Panc1 (cell line): ENCODE results near the gene XPNPEP3. TPM values are rescaled to one million over a fixed set of nuclear protein-coding genes. Genes with fewer than 3 reads are reported as not detected.
"Not testable (repeated sequence)": the region's sequence is repeated elsewhere in the genome, so short reads cannot be mapped to it uniquely, and the experiment has no call there.

Experiments used
- ATAC-seq: fragments of 200-7000 bp; cut with Tn5 transposase; 2 replicates; pipeline ENCODE4 v1.9.1; 2020; ENCODE audit warnings: mild to moderate bottlenecking, moderate library complexity
- BruUV-seq: library from RNA; stranded (reverse); fragments of 400-500 nt; replicated peaks from 2 replicates; lab custom pipeline; 2021; lab: Mats Ljungman, UMichigan
- CTCF ChIA-PET: fragments of 300-600 bp; sonication (Branson Sonifier 250); formaldehyde crosslinking; loops from one replicate; lab custom pipeline; 2022; ENCODE audit warnings: antibody characterized with exemption; lab: Charles Lee
- POLR2A ChIA-PET: fragments of 300-600 bp; sonication (Branson Sonifier 250); formaldehyde crosslinking; loops from one replicate; lab custom pipeline; 2022; ENCODE audit warnings: antibody characterized with exemption; lab: Charles Lee
- DNase-seq: peaks from one replicate; pipeline ENCODE4 v3.0.0-alpha.2; 2010; ENCODE audit warnings: low read depth, low spot score
- H3K27ac ChIP-seq: 2 replicates; pipeline ENCODE4 v1.5.1; 2011; ENCODE audit warnings: mild to moderate bottlenecking, low read length, inconsistent platforms
- H3K27me3 ChIP-seq: fragments of 200-500 bp; sonication (Bioruptor generic); 2 replicates; pipeline ENCODE4 v1.6.0; 2014; ENCODE audit warnings: low read length, inconsistent platforms; ENCODE audit not compliant: control insufficient read depth, insufficient read depth
- H3K36me3 ChIP-seq: fragments of 200-500 bp; sonication (Bioruptor generic); 2 replicates; pipeline ENCODE4 v1.5.1; 2014; ENCODE audit warnings: inconsistent platforms, mild to moderate bottlenecking, low read length, moderate library complexity; ENCODE audit not compliant: control insufficient read depth, insufficient read depth
- H3K4me1 ChIP-seq: 2 replicates; pipeline ENCODE4 v1.5.1; 2011; ENCODE audit warnings: inconsistent platforms, mild to moderate bottlenecking, low read length, moderate library complexity; ENCODE audit not compliant: control insufficient read depth, insufficient read depth
- H3K4me3 ChIP-seq, 2 experiments: 2 replicates each; pipeline ENCODE4 v1.5.1; 2011 to 2012; ENCODE audit warnings: low read depth in 2 of 2, low read length in 2 of 2, mild to moderate bottlenecking in 2 of 2, inconsistent platforms in 1 of 2, moderate library complexity in 1 of 2
- H3K9me3 ChIP-seq: fragments of 200-500 bp; sonication (Bioruptor generic); 2 replicates; pipeline ENCODE4 v1.5.1; 2014; ENCODE audit warnings: low read depth, mild to moderate bottlenecking, inconsistent platforms, low read length, moderate library complexity; ENCODE audit not compliant: control insufficient read depth, insufficient read depth
- POLR2AphosphoS5 ChIP-seq: IDR thresholded peaks from 2 replicates; pipeline ENCODE4 v1.6.1; 2012; ENCODE audit warnings: mild to moderate bottlenecking, low read depth, low read length, moderate library complexity
- SIN3A ChIP-seq: IDR thresholded peaks from 2 replicates; pipeline ENCODE4 v1.6.1; 2012; ENCODE audit warnings: low read depth, mild to moderate bottlenecking, low read length, moderate library complexity, borderline replicate concordance; ENCODE audit not compliant: insufficient read depth
- TCF7L2 ChIP-seq: IDR thresholded peaks from 2 replicates; pipeline ENCODE4 v1.6.1; 2011; ENCODE audit warnings: mild to moderate bottlenecking, low read depth, low read length, inconsistent platforms
- in situ Hi-C: cut with HindIII; loops from 2 replicates; pipeline ENCODE4 v1.10.0; 2016; ENCODE audit warnings: low sequenced_read_pairs, low pct_unique_long_range_greater_than_20kb
- intact Hi-C: fragments of 100-400 bp; cut with micrococcal nuclease; formaldehyde crosslinking; loops from one replicate; pipeline ENCODE4 v1.10.0; 2022; ENCODE audit not compliant: unreplicated experiment
- total RNA-seq: library from RNA; stranded (reverse); gene quantifications from one replicate; pipeline ENCODE4 v1.2.1, GENCODE V29; 2021; ENCODE audit not compliant: unreplicated experiment
- TF ChIP-seq, protein P1 (sequence below), 2 experiments: IDR thresholded peaks; 2 replicates each; pipeline ENCODE4 v1.6.1; 2011 to 2012; ENCODE audit warnings: low read depth in 2 of 2, control low read depth in 1 of 2, low read length in 1 of 2, mild to moderate bottlenecking in 1 of 2, moderate library complexity in 1 of 2; ENCODE audit not compliant: insufficient read depth in 1 of 2
- TF ChIP-seq, protein P2 (sequence below): fragments of 450-650 bp; IDR thresholded peaks from 2 replicates; pipeline ENCODE4 v1.5.1; 2017; ENCODE audit warnings: mild to moderate bottlenecking

The XPNPEP3 gene
- total RNA-seq, 1 experiment from 2014 or later: 21.0 TPM

- CTCF ChIA-PET: no interaction called here
- Histone ChIP-seq H3K4me3 (no peak overlapping the region), H3K27ac (no peak overlapping the region), H3K4me1 (no peaks in the 10 kb centered on the region; the same call in 1 of the 2 replicates), H3K36me3 (0 out of 2 replicates have a peak, but pooled peaks cover 4% of the 10 kb centered on the region), H3K27me3 (no peaks in the 10 kb centered on the region), H3K9me3 (no peaks in the 10 kb centered on the region)
- no TSS peak for BruUV-seq
- POLR2A ChIA-PET: interaction anchor here (0.6 to 0.7 kb wide), 3 partner anchors 10 to 165 kb away, joined by 3 to 4 read pairs (median 3); no protein-coding TSS in a partner anchor
- no peak for ATAC-seq
- no peak for DNase-seq
- in situ Hi-C loops (no loop called here), intact Hi-C loops (no loop called here)
- TF ChIP-seq, protein P1, sequence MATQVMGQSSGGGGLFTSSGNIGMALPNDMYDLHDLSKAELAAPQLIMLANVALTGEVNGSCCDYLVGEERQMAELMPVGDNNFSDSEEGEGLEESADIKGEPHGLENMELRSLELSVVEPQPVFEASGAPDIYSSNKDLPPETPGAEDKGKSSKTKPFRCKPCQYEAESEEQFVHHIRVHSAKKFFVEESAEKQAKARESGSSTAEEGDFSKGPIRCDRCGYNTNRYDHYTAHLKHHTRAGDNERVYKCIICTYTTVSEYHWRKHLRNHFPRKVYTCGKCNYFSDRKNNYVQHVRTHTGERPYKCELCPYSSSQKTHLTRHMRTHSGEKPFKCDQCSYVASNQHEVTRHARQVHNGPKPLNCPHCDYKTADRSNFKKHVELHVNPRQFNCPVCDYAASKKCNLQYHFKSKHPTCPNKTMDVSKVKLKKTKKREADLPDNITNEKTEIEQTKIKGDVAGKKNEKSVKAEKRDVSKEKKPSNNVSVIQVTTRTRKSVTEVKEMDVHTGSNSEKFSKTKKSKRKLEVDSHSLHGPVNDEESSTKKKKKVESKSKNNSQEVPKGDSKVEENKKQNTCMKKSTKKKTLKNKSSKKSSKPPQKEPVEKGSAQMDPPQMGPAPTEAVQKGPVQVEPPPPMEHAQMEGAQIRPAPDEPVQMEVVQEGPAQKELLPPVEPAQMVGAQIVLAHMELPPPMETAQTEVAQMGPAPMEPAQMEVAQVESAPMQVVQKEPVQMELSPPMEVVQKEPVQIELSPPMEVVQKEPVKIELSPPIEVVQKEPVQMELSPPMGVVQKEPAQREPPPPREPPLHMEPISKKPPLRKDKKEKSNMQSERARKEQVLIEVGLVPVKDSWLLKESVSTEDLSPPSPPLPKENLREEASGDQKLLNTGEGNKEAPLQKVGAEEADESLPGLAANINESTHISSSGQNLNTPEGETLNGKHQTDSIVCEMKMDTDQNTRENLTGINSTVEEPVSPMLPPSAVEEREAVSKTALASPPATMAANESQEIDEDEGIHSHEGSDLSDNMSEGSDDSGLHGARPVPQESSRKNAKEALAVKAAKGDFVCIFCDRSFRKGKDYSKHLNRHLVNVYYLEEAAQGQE (IDR thresholded peaks at IDR 0.05; ENCODE audit: insufficient read depth in 1 of 2, low read depth in 2 of 2, low read length in 1 of 2): no peak
- TF ChIP-seq, protein P2, sequence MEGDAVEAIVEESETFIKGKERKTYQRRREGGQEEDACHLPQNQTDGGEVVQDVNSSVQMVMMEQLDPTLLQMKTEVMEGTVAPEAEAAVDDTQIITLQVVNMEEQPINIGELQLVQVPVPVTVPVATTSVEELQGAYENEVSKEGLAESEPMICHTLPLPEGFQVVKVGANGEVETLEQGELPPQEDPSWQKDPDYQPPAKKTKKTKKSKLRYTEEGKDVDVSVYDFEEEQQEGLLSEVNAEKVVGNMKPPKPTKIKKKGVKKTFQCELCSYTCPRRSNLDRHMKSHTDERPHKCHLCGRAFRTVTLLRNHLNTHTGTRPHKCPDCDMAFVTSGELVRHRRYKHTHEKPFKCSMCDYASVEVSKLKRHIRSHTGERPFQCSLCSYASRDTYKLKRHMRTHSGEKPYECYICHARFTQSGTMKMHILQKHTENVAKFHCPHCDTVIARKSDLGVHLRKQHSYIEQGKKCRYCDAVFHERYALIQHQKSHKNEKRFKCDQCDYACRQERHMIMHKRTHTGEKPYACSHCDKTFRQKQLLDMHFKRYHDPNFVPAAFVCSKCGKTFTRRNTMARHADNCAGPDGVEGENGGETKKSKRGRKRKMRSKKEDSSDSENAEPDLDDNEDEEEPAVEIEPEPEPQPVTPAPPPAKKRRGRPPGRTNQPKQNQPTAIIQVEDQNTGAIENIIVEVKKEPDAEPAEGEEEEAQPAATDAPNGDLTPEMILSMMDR: no peak
- TF ChIP-seq POLR2AphosphoS5 (no peak), SIN3A (no peak), TCF7L2 (no peak)
These were observed 10.2 kb downstream of the XPNPEP3 start for GRCh38 chr22:40867109-40867508.

DNA sequence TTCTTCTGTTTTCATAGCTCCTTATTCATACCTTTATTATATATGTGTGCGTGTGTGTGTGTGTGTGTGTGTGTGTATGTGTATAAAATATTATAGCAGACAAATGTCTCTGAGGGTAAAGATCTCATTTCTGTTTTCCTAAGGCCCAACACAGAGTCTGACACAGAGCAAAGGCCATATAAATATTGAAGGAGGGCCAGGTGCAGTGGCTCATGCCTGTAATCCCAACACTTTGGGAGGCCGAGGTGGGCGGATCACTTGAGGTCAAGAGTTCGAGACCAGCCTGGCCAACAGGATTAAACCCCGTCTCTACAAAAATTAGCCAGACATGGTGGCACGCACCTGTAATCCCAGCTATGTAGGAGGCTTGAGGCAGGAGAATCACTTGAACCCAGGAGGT lies 11.4 kb downstream of the XPNPEP3 start:
- in situ Hi-C loops, H3K4me3 ChIP-seq, H3K9me3 ChIP-seq, BruUV-seq, H3K27me3 ChIP-seq, H3K36me3 ChIP-seq, CTCF ChIA-PET, intact Hi-C loops, H3K4me1 ChIP-seq, H3K27ac ChIP-seq, DNase-seq, ATAC-seq: not testable (repeated sequence)
- POLR2A ChIA-PET: interaction anchor here (0.6 to 0.7 kb wide), 2 partner anchors 60 to 447 kb away, joined by 5 read pairs; no protein-coding TSS in a partner anchor

DNA sequence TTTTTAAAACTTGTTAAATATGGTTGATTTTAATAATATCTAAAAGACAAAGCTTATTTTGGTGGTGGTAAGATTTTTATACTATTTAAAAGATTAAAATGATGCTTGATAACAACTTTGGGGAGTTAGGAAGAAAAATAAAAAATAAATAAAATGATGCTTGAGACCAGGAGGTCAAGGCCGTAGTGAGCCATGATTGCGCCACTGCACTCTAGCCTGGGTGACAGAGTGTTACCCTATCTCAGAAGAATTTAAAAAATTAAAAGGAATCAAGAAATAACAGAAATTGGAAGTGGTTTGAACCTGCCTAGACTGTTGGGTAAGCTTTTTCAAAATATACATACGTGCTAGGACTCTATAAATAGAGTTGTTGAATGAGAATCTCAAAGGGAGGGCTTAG lies 17.1 kb downstream of the XPNPEP3 start:
- Histone ChIP-seq H3K27ac (no peak overlapping the region), H3K4me1 (no peaks in the 10 kb centered on the region), H3K27me3 (no peaks in the 10 kb centered on the region), H3K9me3 (no peaks in the 10 kb centered on the region), H3K4me3 (no peak overlapping the region), H3K36me3 (0 out of 2 replicates have a peak, but pooled peaks cover 6% of the 10 kb centered on the region)
- DNase-seq (no peak), ATAC-seq (no peak)
- CTCF ChIA-PET: no interaction called here
- BruUV-seq: no TSS peak
- TF ChIP-seq TCF7L2: no peak
- no peak for TF ChIP-seq POLR2AphosphoS5
- TF ChIP-seq, protein P1 (IDR thresholded peaks at IDR 0.05; ENCODE audit: insufficient read depth in 1 of 2, low read depth in 2 of 2, low read length in 1 of 2): no peak
- TF ChIP-seq SIN3A: no peak
- TF ChIP-seq, protein P2: no peak
- intact Hi-C loops (no loop called here), in situ Hi-C loops (no loop called here)
- POLR2A ChIA-PET: no interaction called here
